Activated CD4-positive, CD25-positive, alpha-beta regulatory T cell (primary cell): ENCODE results near the gene C1QTNF9.
"Not testable (repeated sequence)": the region's sequence is repeated elsewhere in the genome, so short reads cannot be mapped to it uniquely, and the experiment has no call there.

Experiments used
- DNase-seq, 4 experiments: peaks; one replicate each; lab custom pipeline; 2025; lab: John Stamatoyannopoulos, UW

Gene C1QTNF9

DNA sequence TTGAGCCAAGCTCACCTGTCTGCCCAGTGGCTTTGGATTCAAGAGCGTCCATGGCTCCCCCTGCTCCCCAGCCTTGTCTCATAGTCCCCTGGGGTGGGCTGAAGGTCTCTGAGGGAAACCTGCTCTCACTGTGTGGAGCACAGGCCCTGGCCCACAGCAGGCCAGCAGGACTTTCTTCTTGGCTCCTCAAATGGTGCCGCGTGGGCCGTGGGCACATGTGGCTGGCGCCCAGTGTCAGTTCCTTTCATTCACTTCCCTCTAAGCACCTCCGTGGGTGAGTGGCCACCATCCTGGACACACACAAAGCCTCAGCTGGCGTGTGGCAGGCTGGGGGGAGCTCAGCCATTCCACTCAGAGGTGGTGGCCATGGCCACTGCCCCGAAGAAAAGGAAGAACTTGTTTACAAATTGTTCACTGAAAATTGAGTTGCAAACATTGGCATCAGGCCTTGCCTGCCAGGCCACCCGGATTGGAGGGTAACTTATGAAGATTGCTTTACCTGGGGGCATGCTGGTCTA, 53.1 kb downstream of the C1QTNF9 start:
- DNase-seq, result no peak

DNA sequence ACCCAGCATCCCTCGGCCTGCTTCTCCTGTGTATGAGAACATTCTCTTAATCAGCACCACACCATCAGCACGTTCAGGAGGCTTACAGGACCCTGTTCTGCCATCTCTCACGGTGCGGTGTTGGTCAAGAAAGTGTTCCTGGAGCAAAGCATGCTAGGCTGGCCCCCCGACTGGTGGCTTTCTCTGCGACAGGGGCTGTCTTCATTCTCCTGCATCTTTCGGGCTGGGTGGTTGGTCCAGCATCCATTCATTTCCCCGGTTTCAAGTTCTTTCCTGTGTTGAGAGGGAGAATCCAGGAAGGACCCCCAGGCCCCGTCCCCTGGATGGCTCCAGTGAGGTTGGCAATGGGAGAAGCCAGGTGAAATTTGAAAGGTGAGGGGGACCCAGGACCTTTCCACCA, 55.8 kb downstream of the C1QTNF9 start:
- no peak for DNase-seq

DNA sequence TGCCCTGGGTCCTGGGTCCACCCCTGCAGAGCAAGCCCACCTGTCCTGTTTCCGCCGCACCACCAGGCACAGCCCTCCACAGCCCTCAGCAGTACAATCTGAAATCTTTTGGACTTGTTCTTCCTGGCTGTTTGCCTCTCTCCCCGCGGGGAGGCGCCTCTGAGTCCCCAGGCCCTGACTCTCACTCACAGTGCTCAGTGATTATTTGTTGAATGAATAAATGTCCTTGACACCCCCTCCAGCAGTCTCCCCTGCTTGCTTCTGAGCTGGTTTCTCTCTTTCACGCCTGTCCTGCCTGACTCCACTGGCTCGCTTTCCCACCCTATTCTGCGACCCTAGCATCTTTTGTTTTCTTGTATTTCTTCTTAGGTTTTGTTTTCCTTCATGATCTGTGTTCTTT, 56.9 kb downstream of the C1QTNF9 start:
- DNase-seq, result not testable (repeated sequence)

DNA sequence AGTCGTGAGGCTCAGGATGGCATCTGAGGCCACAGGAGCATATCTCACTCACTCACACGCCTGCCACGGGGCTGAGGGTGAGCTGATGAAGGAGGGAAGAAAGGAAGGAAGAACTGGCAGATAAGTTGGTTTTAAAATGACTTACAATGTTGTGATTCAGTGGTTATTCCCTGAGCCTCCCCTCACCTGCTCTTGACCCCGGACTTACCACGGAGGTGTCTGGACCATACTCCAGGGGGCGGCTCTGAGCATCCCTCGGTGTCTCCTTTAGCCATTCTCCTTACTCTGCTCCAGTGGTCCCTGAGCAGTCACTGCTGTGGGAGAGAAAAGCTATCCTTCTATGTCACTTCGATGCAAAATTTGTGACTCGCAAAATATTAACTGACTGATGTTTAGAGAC, 61.9 kb downstream of the C1QTNF9 start:
- DNase-seq, result not testable (repeated sequence)
